Heart left ventricle (tissue), 16 donors: ENCODE results near the gene TNFRSF13B. TPM values are rescaled to one million over a fixed set of nuclear protein-coding genes. Genes with fewer than 3 reads are reported as not detected.
"Not testable (repeated sequence)": the region's sequence is repeated elsewhere in the genome, so short reads cannot be mapped to it uniquely, and the experiment has no call there.

ENCODE experiments used
- ATAC-seq, 4 donors: fragments of 200-7000 bp; cut with Tn5 transposase; one replicate each; pipeline ENCODE4 v1.9.1; 2020 to 2022; ENCODE audit warnings: moderate library complexity in 4 of 4, mild to moderate bottlenecking in 3 of 4, moderate number of reproducible peaks in 1 of 4
- DNase-seq, 5 donors: peaks; one replicate each; pipeline ENCODE4 v3.0.0-alpha.2; 2020
- H3K27ac ChIP-seq, 12 donors: fragments of 200-600 bp; sonication (generic) in 4 of 12; one replicate each; pipeline versions ENCODE4 v1.5.0 to v1.8.0; 2016 to 2022; ENCODE audit warnings: mild to moderate bottlenecking in 2 of 12
- H3K27me3 ChIP-seq, 9 donors: fragments of 200-600 bp; sonication (generic) in 2 of 9; one replicate each; pipeline versions ENCODE4 v1.5.1 to v1.8.0; 2016 to 2022; ENCODE audit warnings: mild to moderate bottlenecking in 3 of 9
- H3K36me3 ChIP-seq, 9 donors: fragments of 200-600 bp; sonication (generic) in 2 of 9; one replicate each; pipeline versions ENCODE4 v1.5.0 to v1.8.0; 2018 to 2022; ENCODE audit warnings: mild to moderate bottlenecking in 2 of 9
- H3K4me1 ChIP-seq, 12 donors: fragments of 200-600 bp; sonication (generic) in 4 of 12; one replicate each; pipeline versions ENCODE4 v1.5.0 to v1.8.0; 2016 to 2022; ENCODE audit warnings: mild to moderate bottlenecking in 3 of 12
- H3K4me3 ChIP-seq, 12 donors: fragments of 200-600 bp; sonication (generic) in 4 of 12; one replicate each; pipeline versions ENCODE4 v1.5.0 to v1.8.0; 2017 to 2022; ENCODE audit warnings: mild to moderate bottlenecking in 9 of 12, moderate library complexity in 4 of 12
- H3K9me3 ChIP-seq, 12 donors: fragments of 200-600 bp; sonication (generic) in 4 of 12; one replicate each; pipeline versions ENCODE4 v1.5.0 to v1.8.0; 2016 to 2022; ENCODE audit warnings: mild to moderate bottlenecking in 1 of 12
- POLR2A ChIP-seq, 2 donors: fragments of 450-650 bp; IDR thresholded peaks; one replicate each; pipeline ENCODE4 v1.6.1; 2017; ENCODE audit warnings: antibody characterized with exemption in 2 of 2, mild to moderate bottlenecking in 2 of 2, moderate library complexity in 2 of 2
- WGBS, 4 donors: extraction: QIAGEN DNeasy Blood & Tissue Kit in 2 of 4; methylation state at CpG; one replicate each; pipeline versions ENCODE4 v1.1.5 to v1.1.7; 2013 to 2018; 5-methylcytosine and 5-hydroxymethylcytosine counted together
- intact Hi-C, 10 donors: fragments of 100-400 bp; cut with DNase I; formaldehyde crosslinking; loops; one replicate each; pipeline versions ENCODE4 v1.11.1 to v1.14.2; 2022
- polyA plus RNA-seq, 2 donors: library from polyadenylated mRNA; stranded (reverse); fragments of 200-250 nt; gene quantifications; one replicate each; pipeline ENCODE4 v1.2.3, GENCODE V29; 2013
- total RNA-seq, 9 donors: library from RNA; depleted of rRNA in 2 of 9; stranded (reverse); fragments of >200 nt in 2 of 9; fragmentation: NEBNext Ultra II Directional in 3 of 9; extraction: Animal tissue kit (Norgen Biotek cat#: 25700) in 3 of 9; gene quantifications; one replicate each; pipeline versions ENCODE4 v1.1.0 to v1.2.4, GENCODE V29; 2016 to 2023
- TF ChIP-seq, protein P1 (sequence below), 12 donors: fragments of 200-600 bp; sonication (generic) in 4 of 12; IDR thresholded peaks; one replicate each; pipeline versions ENCODE4 v1.5.0 to v1.8.0; 2018 to 2022; ENCODE audit warnings: antibody characterized with exemption in 12 of 12, mild to moderate bottlenecking in 5 of 12
- donor health status: ischemic (EF 13 %, LVEDD 7.1; RV severe dilation, severe dysfunction).
- donor health status: healthy with polysubstance abuse.
- donor health status: DM: no; HTN: yes; CAD: no.
- donor health status: DM: no; HTN: no; CAD: no.
- donor health status: ischemic (EF 25% LVEDD 6.9; RV normal size, moderate dysfunction).
- donor health status: ischemic (EF 25% LVEDD 5.7; RV mildly dilated, moderate dysfunction).
- donor health status: healthy.
- donor health status: DM: yes; HTN: yes; CAD: no.
- donor health status: ischemic (EF 35%, LVEDD 5.7; RV mildly dilated, moderate dysfunction).
- donor health status: nonischemic (EF 11% LVEDD 7.7; RV severe dilation, severe dysfunction).
- donor health status: DM: yes; HTN: yes; CAD: no.
- donor health status: PGD.
- donor health status: ischemic (EF 29% LVEDD 5.4; RV normal size, mild dysfunction).
- donor health status: nonischemic (EF 23%, LVEDD 6.1; RV moderate dilation, normal function).

TNFRSF13B gene
- total and polyA plus RNA-seq, 11 donors: not detected

DNA sequence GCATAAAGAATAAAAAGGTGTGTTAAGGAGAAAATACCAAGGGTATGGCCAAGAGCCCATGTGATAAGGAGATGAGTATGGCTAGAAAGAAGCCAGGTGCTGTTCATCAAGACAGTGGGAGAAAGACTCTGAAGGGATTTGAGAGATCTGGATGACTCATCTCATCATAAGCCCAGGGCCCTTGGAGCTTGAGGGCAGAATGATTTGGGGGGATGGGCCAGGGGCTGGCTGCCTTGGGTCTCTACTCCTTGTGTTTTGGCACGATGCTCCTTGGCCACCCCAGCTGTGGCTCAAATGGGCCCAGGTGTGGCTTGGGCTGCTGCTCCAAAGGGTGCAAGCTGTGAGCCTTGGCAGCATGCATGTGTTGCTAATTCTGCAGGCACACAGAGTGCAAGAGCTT is 14.5 kb upstream of the TNFRSF13B start:
- no peak for DNase-seq
- 82 to 88% (median 83%) methylated on average over 1 of the region's 1 CpG for WGBS, 4 donors
- intact Hi-C loops: loop anchor here in 2 of 10 donors (5.0 to 10.0 kb wide), 2 partner anchors 64 to 442 kb away; no protein-coding TSS in a partner anchor

DNA sequence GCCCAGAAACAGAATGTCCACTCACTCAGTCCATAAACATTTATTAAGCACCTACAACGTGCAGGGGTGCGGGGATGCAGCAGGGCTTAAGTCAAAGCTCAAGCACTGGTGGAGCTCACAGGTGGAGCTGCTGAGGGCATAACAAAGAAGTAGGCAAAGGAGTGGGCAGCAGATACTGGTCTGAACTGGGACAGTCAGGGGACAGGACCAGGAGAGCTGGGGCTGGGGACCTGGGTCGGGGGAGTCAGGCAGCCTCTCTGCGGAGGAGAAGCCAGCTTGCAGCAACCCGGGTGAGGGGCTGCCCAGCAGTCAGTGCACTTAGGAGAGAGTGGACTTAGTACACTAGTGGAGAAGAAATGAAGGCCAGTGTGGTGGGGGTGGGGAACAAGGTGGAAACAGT is 10.0 kb upstream of the TNFRSF13B start:
- Histone ChIP-seq H3K4me1 (peaks cover 0 to 4% (median 0%) of the 10 kb centered on the region in 12 donors), H3K36me3 (no peaks in the 10 kb centered on the region), H3K27ac (no peak overlapping the region), H3K27me3 (no peaks in the 10 kb centered on the region), H3K4me3 (no peak overlapping the region), H3K9me3 (no peaks in the 10 kb centered on the region)
- TF ChIP-seq, protein P1, sequence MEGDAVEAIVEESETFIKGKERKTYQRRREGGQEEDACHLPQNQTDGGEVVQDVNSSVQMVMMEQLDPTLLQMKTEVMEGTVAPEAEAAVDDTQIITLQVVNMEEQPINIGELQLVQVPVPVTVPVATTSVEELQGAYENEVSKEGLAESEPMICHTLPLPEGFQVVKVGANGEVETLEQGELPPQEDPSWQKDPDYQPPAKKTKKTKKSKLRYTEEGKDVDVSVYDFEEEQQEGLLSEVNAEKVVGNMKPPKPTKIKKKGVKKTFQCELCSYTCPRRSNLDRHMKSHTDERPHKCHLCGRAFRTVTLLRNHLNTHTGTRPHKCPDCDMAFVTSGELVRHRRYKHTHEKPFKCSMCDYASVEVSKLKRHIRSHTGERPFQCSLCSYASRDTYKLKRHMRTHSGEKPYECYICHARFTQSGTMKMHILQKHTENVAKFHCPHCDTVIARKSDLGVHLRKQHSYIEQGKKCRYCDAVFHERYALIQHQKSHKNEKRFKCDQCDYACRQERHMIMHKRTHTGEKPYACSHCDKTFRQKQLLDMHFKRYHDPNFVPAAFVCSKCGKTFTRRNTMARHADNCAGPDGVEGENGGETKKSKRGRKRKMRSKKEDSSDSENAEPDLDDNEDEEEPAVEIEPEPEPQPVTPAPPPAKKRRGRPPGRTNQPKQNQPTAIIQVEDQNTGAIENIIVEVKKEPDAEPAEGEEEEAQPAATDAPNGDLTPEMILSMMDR (IDR thresholded peaks at IDR 0.05): no peak
- no peak for TF ChIP-seq POLR2A (IDR thresholded peaks at IDR 0.05)
- DNase-seq (no peak), ATAC-seq (no peak)
- intact Hi-C loops: loop anchor here in 1 of 10 donors (10.0 kb wide), 1 partner anchor 437 kb away; no protein-coding TSS in a partner anchor
- 79 to 88% (median 85%) methylated on average over 5 of the region's 5 CpGs for WGBS, 4 donors

More for the DNA sequence above, 14.5 kb upstream of the TNFRSF13B start:
- no peaks in the 10 kb centered on the region for H3K27me3 ChIP-seq
- TF ChIP-seq, protein P1 (IDR thresholded peaks at IDR 0.05): no peak
- TF ChIP-seq POLR2A (IDR thresholded peaks at IDR 0.05): no peak
- H3K9me3 ChIP-seq: no peaks in the 10 kb centered on the region
- H3K4me3 ChIP-seq: no peak overlapping the region
- no peaks in the 10 kb centered on the region for H3K36me3 ChIP-seq
- H3K27ac ChIP-seq: no peak overlapping the region
- ATAC-seq: no peak
- peaks cover 0 to 30% (median 6%) of the 10 kb centered on the region in 12 donors for H3K4me1 ChIP-seq

DNA sequence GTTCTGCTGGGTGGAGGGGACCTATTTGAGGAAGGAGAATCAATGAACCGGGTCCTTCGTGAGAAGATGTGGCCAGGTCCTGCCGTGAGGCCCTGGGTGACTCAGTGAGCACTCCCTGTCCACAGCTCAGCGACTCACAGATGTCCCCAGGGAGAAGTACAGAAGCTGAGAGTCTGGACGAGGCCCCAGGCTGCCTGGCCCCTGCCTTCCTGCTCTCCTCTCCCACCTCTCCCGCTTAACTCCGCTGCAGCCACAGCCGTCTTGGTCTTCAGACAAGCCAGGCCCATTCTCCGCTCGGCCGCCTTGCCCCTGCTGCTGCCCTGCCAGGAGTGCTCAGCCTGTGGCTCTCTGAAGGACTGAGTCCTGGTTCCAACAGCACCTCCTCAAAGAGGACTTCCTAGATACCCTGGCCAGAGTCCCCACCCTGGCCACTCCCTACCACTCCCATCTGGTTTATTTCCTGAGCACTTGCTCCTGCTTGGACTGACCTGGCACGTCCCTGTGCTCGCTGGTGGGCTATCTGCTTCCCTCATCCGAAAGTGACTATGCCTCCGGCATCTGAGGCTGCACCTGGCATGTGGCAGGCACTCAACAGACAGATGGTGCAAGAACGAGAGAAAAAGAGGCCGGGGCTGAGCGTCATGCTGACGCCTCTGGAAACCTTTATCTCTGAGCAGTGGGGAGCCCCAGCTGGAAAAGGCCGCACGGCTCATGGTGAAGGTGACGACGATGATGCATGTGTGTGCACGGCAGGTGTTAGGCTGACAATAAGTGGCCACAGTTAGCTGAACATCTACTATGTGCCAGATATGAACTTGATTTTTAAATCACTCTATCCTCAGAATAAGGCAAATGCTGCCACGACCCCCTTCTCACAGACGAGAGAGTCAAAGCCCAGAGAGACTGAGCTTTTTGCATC is 9.2 kb upstream of the TNFRSF13B start:
- Histone ChIP-seq H3K4me3 (no peak overlapping the region), H3K4me1 (peaks cover 0 to 4% (median 0%) of the 10 kb centered on the region in 12 donors), H3K36me3 (no peaks in the 10 kb centered on the region), H3K27me3 (no peaks in the 10 kb centered on the region), H3K9me3 (no peaks in the 10 kb centered on the region), H3K27ac (no peak overlapping the region)
- 74 to 80% (median 77%) methylated on average over 26 of the region's 26 CpGs for WGBS, 4 donors
- intact Hi-C loops: loop anchor here in 1 of 10 donors (10.0 kb wide), 1 partner anchor 436 kb away; no protein-coding TSS in a partner anchor
- TF ChIP-seq, protein P1 (IDR thresholded peaks at IDR 0.05): no peak
- no peak for TF ChIP-seq POLR2A (IDR thresholded peaks at IDR 0.05)
- ATAC-seq: no peak
- no peak for DNase-seq

DNA sequence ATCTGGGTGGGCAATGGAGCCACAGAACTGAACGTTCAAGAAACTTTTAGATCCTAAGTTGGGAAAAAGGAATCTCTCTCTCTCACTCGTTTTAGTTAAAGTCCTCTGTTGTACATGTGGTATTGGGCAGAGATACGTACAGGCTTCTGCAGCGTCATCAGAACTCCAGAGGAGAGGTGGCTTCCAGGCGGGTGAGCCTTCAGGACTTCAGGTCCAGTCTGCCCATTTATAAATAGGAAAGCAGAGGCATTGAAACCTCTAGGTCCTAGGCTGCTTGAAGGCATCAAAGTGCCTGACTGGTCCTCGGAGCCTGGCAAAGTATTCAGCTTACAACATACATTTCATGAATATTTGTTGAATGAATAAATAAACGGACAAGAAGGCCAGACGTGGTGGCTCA is 8.1 kb upstream of the TNFRSF13B start:
- no peaks in the 10 kb centered on the region for H3K9me3 ChIP-seq
- no peaks in the 10 kb centered on the region for H3K36me3 ChIP-seq
- intact Hi-C loops: loop anchor here in 1 of 10 donors (10.0 kb wide), 1 partner anchor 435 kb away; no protein-coding TSS in a partner anchor
- H3K27ac ChIP-seq: no peak overlapping the region
- TF ChIP-seq, protein P1 (IDR thresholded peaks at IDR 0.05): no peak
- TF ChIP-seq POLR2A (IDR thresholded peaks at IDR 0.05): no peak
- whole genome bisulfite sequencing, 4 donors: 73 to 87% (median 82%) methylated on average over 8 of the region's 8 CpGs
- peaks cover 0 to 4% (median 0%) of the 10 kb centered on the region in 12 donors for H3K4me1 ChIP-seq
- DNase-seq: no peak
- no peak for ATAC-seq
- no peak overlapping the region for H3K4me3 ChIP-seq
- no peaks in the 10 kb centered on the region for H3K27me3 ChIP-seq

DNA sequence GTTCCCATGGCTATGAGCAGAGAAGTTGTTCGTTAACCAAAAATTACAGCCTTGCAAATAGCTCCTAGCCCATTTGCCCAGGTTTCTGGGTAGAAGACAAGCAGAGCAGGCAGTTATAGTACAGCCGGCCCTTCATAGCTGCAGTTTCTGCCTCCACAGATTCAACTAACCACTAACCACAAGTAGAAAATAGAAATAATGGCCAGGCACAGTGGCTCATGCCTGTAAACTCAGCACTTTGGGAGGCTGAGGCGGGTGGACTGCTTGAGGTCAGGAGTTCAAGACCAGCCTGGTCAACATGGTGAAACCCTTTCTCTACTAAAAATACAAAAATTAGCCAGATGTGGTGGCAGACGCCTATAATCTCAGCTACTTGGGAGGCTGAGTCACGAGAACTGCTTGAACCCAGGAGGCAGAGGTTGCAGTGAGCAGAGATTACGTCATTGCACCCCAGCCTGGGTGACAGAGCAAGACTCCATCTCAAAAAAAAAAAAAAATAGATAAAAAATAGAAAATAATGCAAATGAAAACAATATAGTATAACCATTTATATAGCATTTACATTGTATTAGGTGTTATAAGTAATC is 7.4 kb upstream of the TNFRSF13B start:
- H3K9me3 ChIP-seq, intact Hi-C loops, H3K27me3 ChIP-seq, H3K36me3 ChIP-seq, H3K4me3 ChIP-seq, H3K27ac ChIP-seq, DNase-seq, ATAC-seq, H3K4me1 ChIP-seq: not testable (repeated sequence)
- WGBS, 4 donors: 84 to 94% (median 92%) methylated on average over 6 of the region's 6 CpGs
